ENCODE measurements around the gene F13A1.

Gene F13A1

DNA sequence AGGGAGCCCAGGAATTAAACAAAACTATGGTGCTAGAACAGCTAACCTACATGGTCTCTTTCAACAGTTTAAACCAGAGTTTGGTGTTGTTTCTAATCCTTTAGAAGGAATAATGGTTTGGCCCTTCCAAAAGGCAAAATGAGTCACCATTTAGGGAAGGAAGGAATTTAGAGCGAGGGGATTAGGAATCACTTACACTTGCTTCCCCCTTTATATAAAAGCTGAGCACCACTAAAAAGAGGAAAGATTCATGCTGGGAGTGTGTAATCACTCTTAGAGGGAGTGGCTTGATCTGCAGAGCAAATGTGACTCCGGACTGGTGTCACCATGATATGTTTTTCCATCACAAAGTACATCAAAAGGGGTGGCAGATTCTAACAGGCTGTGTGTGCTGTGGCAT, 63.6 kb downstream of the F13A1 start:
- no peak for DNase-seq (ENCODE audit: low read depth)
- in situ Hi-C loops (cut with HindIII; ENCODE audit: low sequenced_read_pairs): no loop called here
- no peak for TF ChIP-seq CTCF (IDR thresholded peaks at IDR 0.05; ENCODE audit: low read depth, low read length, missing control alignments)
- no peak overlapping the region for H3K4me3 ChIP-seq (ENCODE audit: low read depth, low read length)

DNA sequence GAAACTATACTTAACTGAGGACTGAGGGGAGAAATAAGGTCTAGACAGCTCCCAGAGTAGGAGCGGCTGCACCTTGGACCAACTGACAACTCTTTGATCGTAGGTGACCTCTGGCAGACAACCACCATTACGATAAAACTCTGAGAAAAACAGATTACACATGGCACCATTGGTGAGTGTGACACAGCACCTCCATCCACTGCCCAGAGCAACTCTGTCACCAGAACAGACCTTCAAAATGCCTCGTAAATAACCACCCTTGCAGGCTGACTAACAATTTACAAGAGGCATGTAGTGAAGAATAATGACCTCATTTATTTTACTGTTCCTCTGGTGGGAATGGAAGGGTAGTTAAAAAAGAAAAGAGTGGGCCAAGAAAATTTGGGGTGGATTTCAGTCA, 64.2 kb downstream of the F13A1 start:
- DNase-seq (ENCODE audit: low read depth): no peak
- no peak overlapping the region for H3K4me3 ChIP-seq (ENCODE audit: low read depth, low read length)
- in situ Hi-C loops (cut with HindIII; ENCODE audit: low sequenced_read_pairs): no loop called here
- TF ChIP-seq CTCF (IDR thresholded peaks at IDR 0.05; ENCODE audit: low read depth, low read length, missing control alignments): no peak

DNA sequence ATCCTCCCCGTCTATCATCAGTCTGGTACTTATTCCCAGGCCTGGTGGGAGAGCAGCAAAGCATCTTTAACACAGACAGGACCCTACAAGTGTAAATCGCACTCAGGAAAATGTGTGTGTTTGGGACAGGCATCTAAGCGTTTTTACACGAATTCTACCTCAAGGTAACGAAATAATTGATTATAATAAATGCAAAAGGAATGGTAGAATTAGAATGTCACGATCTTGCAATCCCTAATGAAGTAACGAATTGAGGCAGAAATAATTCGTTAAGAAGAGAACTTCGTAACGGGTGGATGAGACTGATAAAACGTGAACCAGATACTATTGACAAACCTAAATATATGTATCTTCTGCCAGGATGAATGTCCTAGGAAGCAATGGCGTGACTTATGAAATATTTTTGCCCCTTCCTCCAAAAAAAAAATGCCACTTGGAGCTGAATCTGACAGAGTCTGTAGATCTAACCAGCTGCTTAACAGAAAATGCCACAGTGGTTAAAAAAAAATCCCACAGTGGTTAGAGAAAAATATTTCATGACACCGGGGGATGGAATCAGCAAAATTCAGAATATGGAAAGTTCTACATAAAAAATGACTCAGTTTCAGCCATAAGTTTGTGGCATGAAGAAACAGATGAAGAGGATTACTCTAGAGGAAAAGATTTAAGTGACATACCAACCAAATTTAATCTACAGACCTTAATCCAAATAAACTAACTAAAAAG, 68.7 kb downstream of the F13A1 start:
- no peak for TF ChIP-seq CTCF (IDR thresholded peaks at IDR 0.05; ENCODE audit: low read depth, low read length, missing control alignments)
- no peak for DNase-seq (ENCODE audit: low read depth)
- in situ Hi-C loops (cut with HindIII; ENCODE audit: low sequenced_read_pairs): no loop called here
- H3K4me3 ChIP-seq (ENCODE audit: low read depth, low read length): no peak overlapping the region

DNA sequence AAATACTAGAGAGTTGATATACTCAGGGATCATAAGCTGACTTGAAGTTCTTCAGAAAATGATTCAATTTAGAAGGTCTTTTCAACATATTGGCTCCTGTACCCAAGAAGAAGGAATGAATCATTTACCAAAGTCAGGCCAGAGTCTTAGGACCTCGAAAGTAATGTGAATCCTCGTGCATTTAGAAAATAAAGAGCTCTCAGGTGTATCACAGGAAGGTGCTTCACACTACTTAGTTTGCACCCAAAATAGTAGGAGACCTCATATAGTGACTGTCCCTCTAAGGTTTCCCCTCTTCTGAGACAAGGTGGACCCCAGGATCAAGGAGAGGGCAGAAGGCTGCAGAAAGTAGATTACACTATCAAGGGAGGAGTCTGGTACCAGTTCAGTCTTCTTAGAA, 71.8 kb downstream of the F13A1 start:
- in situ Hi-C loops (cut with HindIII; ENCODE audit: low sequenced_read_pairs): no loop called here
- no peak for TF ChIP-seq CTCF (IDR thresholded peaks at IDR 0.05; ENCODE audit: low read depth, low read length, missing control alignments)
- no peak for DNase-seq (ENCODE audit: low read depth)
- H3K4me3 ChIP-seq (ENCODE audit: low read depth, low read length): no peak overlapping the region

GRCh38 chr6:6246544-6246943, 73.9 kb downstream of the F13A1 start:
- no peak for TF ChIP-seq CTCF (IDR thresholded peaks at IDR 0.05; ENCODE audit: low read depth, low read length, missing control alignments)
- H3K4me3 ChIP-seq (ENCODE audit: low read depth, low read length): no peak overlapping the region
- no peak for DNase-seq (ENCODE audit: low read depth)
- in situ Hi-C loops (cut with HindIII; ENCODE audit: low sequenced_read_pairs): no loop called here

DNA sequence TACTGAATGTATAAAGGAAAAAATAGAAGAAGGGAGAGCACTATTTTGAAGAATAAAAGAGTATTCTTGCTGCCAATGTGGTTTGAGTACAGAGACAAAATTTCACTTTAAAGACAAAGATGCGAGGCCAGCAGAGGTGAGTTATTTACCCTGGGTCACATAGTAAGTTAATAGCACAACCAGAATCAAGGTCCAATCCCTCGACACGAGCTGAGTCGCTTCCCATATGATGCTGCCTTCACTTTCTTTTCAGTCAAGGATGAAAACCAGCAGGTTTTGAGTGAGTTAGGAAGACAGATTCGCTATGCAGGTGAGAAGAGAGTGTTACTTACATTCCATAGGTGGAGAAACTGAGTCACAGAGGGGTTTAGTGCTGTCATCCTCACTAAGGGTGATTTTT, 75.8 kb downstream of the F13A1 start:
- DNase-seq (ENCODE audit: low read depth): no peak
- no peak for TF ChIP-seq CTCF (IDR thresholded peaks at IDR 0.05; ENCODE audit: low read depth, low read length, missing control alignments)
- no peak overlapping the region for H3K4me3 ChIP-seq (ENCODE audit: low read depth, low read length)
- in situ Hi-C loops (cut with HindIII; ENCODE audit: low sequenced_read_pairs): no loop called here

Measured in astrocyte of the cerebellum (primary cell).